ENCODE measurements around the gene LIFR. TPM values are rescaled to one million over a fixed set of nuclear protein-coding genes. Genes with fewer than 3 reads are reported as not detected.
A peak's percentile ranks its signal among the peaks of the same experiment; 100 is the strongest.

LIFR gene
- total and polyA plus RNA-seq, 2 experiments from 2014 or later, result 20.7 to 35.6 TPM

- no peaks in the 10 kb centered on the region for H3K36me3 ChIP-seq
- H3K27me3 ChIP-seq, result no peaks in the 10 kb centered on the region
- peaks cover 3% of the 10 kb centered on the region for H3K4me1 ChIP-seq (ENCODE audit: low read depth)
- no peak overlapping the region for H3K4me3 ChIP-seq
- H3K27ac ChIP-seq, result no peak overlapping the region
- no peaks in the 10 kb centered on the region for H3K9me3 ChIP-seq (ENCODE audit: low read depth)
- no peak for TF ChIP-seq CTCF (IDR thresholded peaks at IDR 0.05; ENCODE audit: low read depth, low read length)
- no peak for DNase-seq (ENCODE audit: low read depth in 1 of 2, low spot score in 1 of 2)
Observed at GRCh38 chr5:38559428-38559827, 3.0 kb upstream of the LIFR start.

- Histone ChIP-seq H3K27ac (no peak overlapping the region), H3K27me3 (no peaks in the 10 kb centered on the region), H3K36me3 (no peaks in the 10 kb centered on the region), H3K9me3 (ENCODE audit: low read depth) (no peaks in the 10 kb centered on the region), H3K4me1 (ENCODE audit: low read depth) (peaks cover 15% of the 10 kb centered on the region), H3K4me3 (peak overlapping the region; percentile 87)
- DNase-seq (ENCODE audit: low read depth in 1 of 2, low spot score in 1 of 2), result no peak
- TF ChIP-seq CTCF (IDR thresholded peaks at IDR 0.05; ENCODE audit: low read depth, low read length), result no peak
Observed at GRCh38 chr5:38557792-38558191, 1.3 kb upstream of the LIFR start.

- Histone ChIP-seq H3K27ac (peak overlapping the region; percentile 91), H3K36me3 (no peaks in the 10 kb centered on the region), H3K27me3 (no peaks in the 10 kb centered on the region), H3K4me1 (ENCODE audit: low read depth) (peaks cover 15% of the 10 kb centered on the region), H3K4me3 (peak overlapping the region; percentile 87), H3K9me3 (ENCODE audit: low read depth) (no peaks in the 10 kb centered on the region)
- TF ChIP-seq CTCF (IDR thresholded peaks at IDR 0.05; ENCODE audit: low read depth, low read length), result no peak
- no peak for DNase-seq (ENCODE audit: low read depth in 1 of 2, low spot score in 1 of 2)
Observed at GRCh38 chr5:38557308-38557710, 863 bp upstream of the LIFR start.

GRCh38 chr5:38556088-38556598 lies 303 bp downstream of the LIFR start:
- peaks cover 16% of the 10 kb centered on the region for H3K4me1 ChIP-seq (ENCODE audit: low read depth)

GRCh38 chr5:38555354-38556087 lies 925 bp downstream of the LIFR start:
- peak overlapping the region; percentile 89 for H3K27ac ChIP-seq
- H3K4me3 ChIP-seq, result peak overlapping the region; percentile 87
- no peaks in the 10 kb centered on the region for H3K9me3 ChIP-seq (ENCODE audit: low read depth)
- TF ChIP-seq CTCF (IDR thresholded peaks at IDR 0.05; ENCODE audit: low read depth, low read length), result no peak
- no peaks in the 10 kb centered on the region for H3K27me3 ChIP-seq
- H3K36me3 ChIP-seq, result no peaks in the 10 kb centered on the region
- no peak for DNase-seq (ENCODE audit: low read depth in 1 of 2, low spot score in 1 of 2)
- H3K4me1 ChIP-seq (ENCODE audit: low read depth), result peaks cover 22% of the 10 kb centered on the region

More at GRCh38 chr5:38556088-38556598, 303 bp downstream of the LIFR start:
- H3K36me3 ChIP-seq, result no peaks in the 10 kb centered on the region
- no peak for DNase-seq (ENCODE audit: low read depth in 1 of 2, low spot score in 1 of 2)
- H3K27ac ChIP-seq, result peak overlapping the region; percentile 89
- no peak for TF ChIP-seq CTCF (IDR thresholded peaks at IDR 0.05; ENCODE audit: low read depth, low read length)
- peak overlapping the region; percentile 87 for H3K4me3 ChIP-seq
- H3K9me3 ChIP-seq (ENCODE audit: low read depth), result no peaks in the 10 kb centered on the region
- no peaks in the 10 kb centered on the region for H3K27me3 ChIP-seq

Data from cardiac muscle cell (in vitro differentiated cells and primary cell).